ENCODE measurements around the gene PRRX2.
"Not testable (repeated sequence)": the region's sequence is repeated elsewhere in the genome, so short reads cannot be mapped to it uniquely, and the experiment has no call there.

PRRX2 gene

DNA sequence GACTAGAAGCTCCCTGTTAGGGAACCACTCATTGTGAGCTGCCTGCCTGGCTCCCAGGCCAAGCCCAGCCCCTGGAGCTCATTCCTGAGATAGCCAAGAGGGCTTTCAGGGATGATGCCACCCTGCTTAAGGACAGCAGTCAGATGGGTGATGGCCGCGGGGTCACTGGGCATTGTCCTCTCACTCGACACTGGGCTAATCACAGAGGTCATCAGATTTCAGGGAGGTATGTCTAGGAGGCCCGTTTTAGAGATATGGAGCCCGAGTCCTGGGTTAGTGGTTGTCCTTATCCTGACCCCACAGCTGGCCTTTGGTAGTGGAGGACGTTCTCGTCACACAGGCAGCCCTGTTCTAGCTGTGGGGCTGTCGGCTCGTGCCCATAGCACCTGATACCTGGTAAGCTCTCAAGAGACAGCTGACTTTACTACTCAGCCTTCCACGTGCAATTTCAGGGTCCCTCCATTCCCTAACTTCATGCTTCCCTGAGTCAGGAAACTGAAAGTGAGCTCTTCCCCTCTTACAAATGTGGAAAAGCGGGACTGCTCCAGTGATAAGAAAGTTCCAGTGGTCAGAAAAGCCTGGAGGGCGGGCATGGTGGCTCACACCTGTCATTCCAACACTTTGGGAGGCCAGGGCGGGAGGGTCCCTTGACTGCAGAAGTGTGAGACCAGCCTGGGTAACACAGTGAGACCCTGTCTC is 94.5 kb downstream of the PRRX2 start:
- no peak for DNase-seq (ENCODE audit: low read depth in 2 of 2)

DNA sequence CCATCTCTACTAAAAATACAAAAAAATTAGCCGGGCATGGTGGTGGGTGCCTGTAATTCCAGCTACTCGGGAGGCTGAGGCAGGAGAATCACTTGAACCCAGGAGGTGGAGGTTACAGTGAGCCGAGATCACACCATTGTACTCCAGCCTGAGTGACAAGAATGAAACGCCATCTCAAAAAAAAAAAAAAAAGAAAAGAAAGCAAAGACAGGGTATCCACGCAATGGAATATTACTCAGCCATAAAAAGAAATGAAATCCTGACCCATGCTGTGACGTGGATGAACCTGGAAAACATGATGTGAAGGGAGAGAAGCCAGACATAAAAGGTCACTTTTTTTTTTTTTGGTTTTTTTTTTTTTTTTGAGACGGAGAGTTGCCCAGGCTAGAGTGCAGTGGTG is 95.3 kb downstream of the PRRX2 start:
- not testable (repeated sequence) for DNase-seq (ENCODE audit: low read depth in 2 of 2)

DNA sequence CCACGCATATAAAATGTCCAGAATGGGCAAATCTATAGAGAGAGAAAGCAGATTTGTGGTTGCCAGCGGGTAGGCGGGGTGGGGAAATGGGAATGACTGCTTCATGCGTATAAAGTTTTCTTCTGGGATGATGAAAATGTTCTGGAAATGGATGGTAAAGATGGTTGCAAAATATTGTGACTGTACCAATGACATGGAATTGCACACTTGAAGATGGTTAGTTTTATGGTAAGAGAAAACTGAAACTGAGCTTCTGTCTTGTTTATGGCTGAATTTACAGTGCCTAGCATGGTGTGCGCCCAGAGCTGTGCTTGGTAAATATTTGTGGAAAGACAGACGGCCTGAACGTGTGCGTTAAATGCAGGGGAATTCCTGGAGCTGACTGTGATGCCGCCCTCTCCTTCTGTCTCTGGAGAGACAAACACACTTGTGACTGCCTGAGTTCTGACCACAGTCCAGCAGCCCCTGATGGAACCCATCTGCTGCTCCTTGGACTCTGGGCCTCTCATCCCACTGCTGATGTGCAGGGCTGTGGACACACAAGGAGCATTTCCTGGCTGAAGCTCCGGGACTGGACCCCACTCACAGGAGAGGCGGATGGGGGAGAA is 96.0 kb downstream of the PRRX2 start:
- no peak for DNase-seq (ENCODE audit: low read depth in 2 of 2)

DNA sequence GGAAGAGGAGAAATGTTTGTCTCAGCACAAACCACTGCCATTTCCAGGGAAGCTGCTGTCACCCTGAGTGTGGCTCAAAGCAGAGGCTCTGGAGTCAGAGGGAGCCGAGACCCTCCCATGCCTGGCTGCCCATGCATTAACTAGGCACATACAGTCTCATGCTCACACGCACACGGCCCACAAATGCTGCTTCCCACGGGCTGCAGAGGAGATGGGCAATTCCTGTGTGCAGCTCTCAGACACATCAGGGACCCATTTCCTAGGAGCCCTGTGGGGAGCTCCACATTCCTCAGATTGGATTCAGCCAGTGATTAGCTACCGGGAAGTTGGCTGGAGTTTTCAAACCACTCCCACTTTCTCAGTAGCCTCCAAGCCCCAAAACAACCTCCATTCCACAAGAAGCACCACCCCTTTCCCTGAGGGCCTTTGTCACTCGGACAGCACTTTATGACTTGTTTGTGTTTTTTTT is 96.5 kb downstream of the PRRX2 start:
- peak; percentile 74 to 77 for DNase-seq (ENCODE audit: low read depth in 2 of 2)

DNA sequence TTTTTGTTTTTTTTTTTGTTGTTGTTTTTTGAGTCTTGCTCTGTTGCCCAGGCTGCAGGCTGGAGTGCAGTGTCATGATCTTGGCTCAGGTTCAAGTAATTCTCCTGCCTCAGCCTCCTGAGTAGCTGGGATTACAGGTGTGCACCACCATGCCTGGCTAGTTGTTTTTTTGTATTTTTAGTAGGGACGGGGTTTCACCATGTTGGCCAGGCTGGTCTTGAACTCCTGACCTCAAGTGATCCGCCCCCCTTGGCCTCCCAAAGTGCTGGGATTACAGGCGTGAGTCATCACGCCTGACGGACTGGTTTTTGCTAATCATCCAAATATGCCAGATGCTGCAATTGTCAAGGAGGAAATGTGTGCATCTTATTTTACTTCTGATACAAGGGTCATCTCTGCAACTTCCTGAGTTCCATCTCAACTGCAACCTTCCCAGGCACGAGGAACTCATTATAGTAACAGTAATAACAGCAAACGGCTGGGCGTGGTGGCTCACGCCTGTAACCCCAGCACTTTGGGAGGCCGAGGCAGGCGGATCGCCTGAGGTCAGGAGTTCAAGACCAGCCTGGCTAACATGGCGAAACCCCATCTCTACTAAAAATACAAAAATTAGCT is 97.0 kb downstream of the PRRX2 start:
- peak; percentile 90 to 91 for DNase-seq (ENCODE audit: low read depth in 2 of 2)

DNA sequence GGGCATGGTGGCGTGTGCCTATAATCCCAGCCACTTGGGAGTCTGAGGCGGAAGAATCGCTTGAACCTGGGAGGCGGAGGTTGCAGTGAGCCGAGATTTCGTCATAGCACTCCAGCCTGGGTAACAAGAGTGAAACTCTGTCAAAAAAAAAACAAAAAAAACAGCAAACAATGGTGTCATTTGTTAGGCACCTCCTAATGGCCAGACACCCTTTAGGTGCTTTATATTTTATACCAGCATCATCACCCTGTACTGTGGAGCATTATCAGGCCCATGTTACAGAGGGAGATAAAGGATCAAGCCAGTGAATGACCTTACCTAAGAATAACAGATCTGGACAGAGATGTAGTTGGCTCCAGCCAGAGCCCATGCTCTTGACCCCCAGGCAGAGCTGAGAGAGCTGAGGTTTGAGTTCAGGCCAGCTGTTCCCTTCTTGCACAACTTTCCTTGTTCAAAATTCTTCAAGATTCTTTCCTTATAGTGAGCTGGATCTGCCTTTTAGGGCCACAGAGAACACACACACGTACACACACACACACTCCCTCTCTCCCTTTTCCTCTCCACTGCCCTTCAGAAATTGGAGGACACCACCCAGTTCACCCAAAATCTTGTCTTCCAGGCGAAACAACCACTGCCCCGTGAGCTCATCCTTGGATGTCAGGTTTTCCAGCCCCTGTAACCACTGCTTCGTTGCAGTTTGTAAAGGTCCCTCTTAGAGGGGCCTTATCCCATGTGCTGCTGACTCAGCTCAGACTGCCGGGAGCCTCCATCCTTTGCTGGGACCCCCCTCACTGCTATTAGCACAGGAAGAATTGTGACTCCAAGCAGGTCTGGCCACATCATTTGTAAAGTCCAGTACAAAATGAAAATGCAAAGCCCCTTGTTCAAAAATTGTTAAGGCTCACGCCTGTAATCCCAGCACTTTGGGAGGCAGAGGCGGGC is 97.8 kb downstream of the PRRX2 start:
- DNase-seq (ENCODE audit: low read depth in 2 of 2), result no peak

DNA sequence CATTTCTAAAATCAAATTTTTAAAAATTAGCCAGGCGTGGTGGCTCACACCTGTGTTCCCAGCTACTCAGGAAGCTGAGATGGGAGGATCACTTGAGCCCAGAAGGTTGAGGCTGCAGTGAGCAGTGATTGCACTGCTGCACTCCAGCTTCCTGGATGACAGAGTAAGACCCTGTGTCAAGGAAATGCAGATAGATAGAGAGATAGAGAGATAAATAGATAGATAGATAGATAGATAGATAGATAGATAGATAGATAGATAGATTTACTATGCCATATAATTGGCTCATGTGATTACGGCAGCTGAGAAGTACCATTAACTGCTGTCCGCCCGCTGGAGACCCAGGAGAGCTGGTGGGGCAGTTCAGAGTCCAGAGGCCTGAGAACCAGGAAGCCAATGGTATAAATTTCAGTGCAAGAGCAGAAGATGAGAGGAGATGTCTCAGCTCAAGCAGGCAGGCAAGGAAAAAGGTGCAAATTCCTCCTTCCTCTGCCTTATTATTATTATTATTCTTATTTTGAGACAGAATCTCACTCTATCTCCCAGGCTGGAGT is 100.4 kb downstream of the PRRX2 start:
- DNase-seq (ENCODE audit: low read depth in 2 of 2), result no peak

DNA sequence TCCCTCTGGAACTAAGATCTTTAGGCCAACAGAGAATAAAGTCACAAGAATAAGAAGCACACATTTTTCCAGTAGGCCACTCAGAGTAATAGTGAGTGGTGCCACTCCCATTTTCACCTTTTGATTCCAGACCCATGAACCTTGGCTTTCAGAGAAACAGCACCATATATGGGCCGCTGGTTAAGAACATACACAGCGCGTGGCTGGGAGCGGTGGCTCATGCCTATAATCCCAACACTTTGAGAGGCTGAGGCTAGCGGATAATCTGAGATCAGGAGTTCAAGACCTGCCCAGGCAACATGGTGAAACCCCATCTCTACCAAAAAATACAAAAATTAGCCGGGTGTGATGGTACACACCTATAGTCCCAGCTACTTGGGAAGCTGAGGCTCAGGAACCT is 103.0 kb downstream of the PRRX2 start:
- DNase-seq (ENCODE audit: low read depth in 2 of 2), result no peak

DNA sequence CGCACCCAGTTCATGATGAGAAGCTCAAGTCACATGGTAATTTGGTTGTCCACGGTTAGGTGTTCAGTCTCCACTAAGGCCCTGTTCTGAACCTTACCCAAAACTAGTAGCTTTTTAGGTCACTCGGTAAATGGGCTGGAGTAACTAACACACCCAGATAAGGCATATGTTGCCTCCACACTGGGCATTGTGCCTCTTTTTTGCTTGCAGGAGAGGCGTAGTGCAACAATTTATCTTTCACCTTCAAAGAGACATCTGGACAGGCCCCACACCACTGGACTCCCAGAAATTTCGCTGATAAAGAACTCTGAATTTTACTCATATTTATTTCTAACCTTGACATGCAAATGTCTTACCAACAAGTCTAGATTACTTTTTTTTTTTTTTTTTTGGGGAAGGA is 104.2 kb downstream of the PRRX2 start:
- no peak for DNase-seq (ENCODE audit: low read depth in 2 of 2)

DNA sequence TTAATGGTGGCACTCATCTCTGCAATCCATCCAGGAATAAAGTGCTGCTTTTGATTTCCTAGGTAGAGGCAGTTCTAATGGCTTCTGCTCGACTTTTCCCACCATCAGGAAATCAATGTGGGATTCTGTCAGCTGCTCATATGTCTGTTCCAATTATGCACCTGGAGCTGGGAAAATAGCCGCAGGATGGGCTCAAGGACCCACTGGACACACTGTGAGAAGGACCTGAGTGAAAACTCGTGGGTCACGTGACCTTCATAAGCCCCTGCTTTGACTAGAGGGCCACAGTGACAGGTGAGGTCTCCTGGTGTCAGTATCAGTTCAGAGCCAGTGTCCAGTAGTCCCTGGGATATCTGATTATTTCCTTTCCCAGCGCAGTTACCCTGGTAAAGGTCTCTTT is 105.3 kb downstream of the PRRX2 start:
- no peak for DNase-seq (ENCODE audit: low read depth in 2 of 2)

All from fibroblast of skin of left quadriceps (primary cell).